Activated CD8-positive, alpha-beta memory T cell treated with anti-CD3 and anti-CD28 coated beads, Interleukin-2, amount 50 U/mL, for 24 hours (primary cell): ENCODE data around the gene APBB2.
"Not testable (repeated sequence)": the region's sequence is repeated elsewhere in the genome, so short reads cannot be mapped to it uniquely, and the experiment has no call there.

Source experiments
- DNase-seq: peaks from one replicate; pipeline ENCODE4 v3.0.0-alpha.2; 2020; ENCODE audit errors: extremely low read depth

APBB2 gene

GRCh38 chr4:41015016-41015675 lies 199.2 kb downstream of the APBB2 start:
- no peak for DNase-seq

- no peak for DNase-seq
Observed at GRCh38 chr4:41014158-41014557, 200.2 kb downstream of the APBB2 start.

GRCh38 chr4:41013746-41014145 lies 200.6 kb downstream of the APBB2 start:
- no peak for DNase-seq

GRCh38 chr4:41012911-41013310 lies 201.4 kb downstream of the APBB2 start:
- DNase-seq, result no peak

- DNase-seq, result no peak
Observed at GRCh38 chr4:41012293-41012692, 202.0 kb downstream of the APBB2 start.

GRCh38 chr4:41009411-41009810 lies 204.9 kb downstream of the APBB2 start:
- DNase-seq, result no peak

- DNase-seq, result no peak
Observed at GRCh38 chr4:41006141-41006540, 208.2 kb downstream of the APBB2 start.

- no peak for DNase-seq
Observed at GRCh38 chr4:41002309-41002708, 212.0 kb downstream of the APBB2 start.

GRCh38 chr4:41000356-41000755 lies 214.0 kb downstream of the APBB2 start:
- DNase-seq, result no peak

- no peak for DNase-seq
Observed at GRCh38 chr4:40998675-40999358, 215.5 kb downstream of the APBB2 start.

GRCh38 chr4:40995850-40996249 lies 218.5 kb downstream of the APBB2 start:
- DNase-seq, result no peak

GRCh38 chr4:40994321-40994720 lies 220.0 kb downstream of the APBB2 start:
- not testable (repeated sequence) for DNase-seq

GRCh38 chr4:40993296-40993693 lies 221.0 kb downstream of the APBB2 start:
- DNase-seq, result not testable (repeated sequence)

GRCh38 chr4:40992472-40993295 lies 221.7 kb downstream of the APBB2 start:
- no peak for DNase-seq

GRCh38 chr4:40991908-40992307 lies 222.4 kb downstream of the APBB2 start:
- DNase-seq, result no peak

GRCh38 chr4:40990899-40991265 lies 223.5 kb downstream of the APBB2 start:
- DNase-seq, result no peak

GRCh38 chr4:40990236-40990898 lies 224.0 kb downstream of the APBB2 start:
- DNase-seq, result no peak

- DNase-seq, result no peak
Observed at GRCh38 chr4:40987151-40987550, 227.2 kb downstream of the APBB2 start.

- no peak for DNase-seq
Observed at GRCh38 chr4:40986375-40986774, 228.0 kb downstream of the APBB2 start.

GRCh38 chr4:40984051-40984450 lies 230.3 kb downstream of the APBB2 start:
- no peak for DNase-seq

GRCh38 chr4:40980318-40980883 lies 233.9 kb downstream of the APBB2 start:
- no peak for DNase-seq

GRCh38 chr4:40978548-40978947 lies 235.8 kb downstream of the APBB2 start:
- DNase-seq, result no peak
